PFSK-1 (cell line): ENCODE results near the gene VPS29. TPM values are rescaled to one million over a fixed set of nuclear protein-coding genes. Genes with fewer than 3 reads are reported as not detected.

Experiments used
- FOXP2 ChIP-seq: optimal IDR thresholded peaks from 2 replicates; pipeline ENCODE3; 2011; ENCODE audit warnings: borderline replicate concordance, control low read depth, inconsistent platforms; ENCODE audit not compliant: insufficient read depth; ENCODE audit errors: extremely low read length, extremely low read depth
- POLR2AphosphoS5 ChIP-seq: IDR thresholded peaks from 2 replicates; pipeline ENCODE4 v1.6.1; 2012; ENCODE audit warnings: low read depth, mild to moderate bottlenecking, control low read depth, low read length, moderate library complexity
- SIN3A ChIP-seq: IDR thresholded peaks from 2 replicates; pipeline ENCODE4 v1.6.1; 2012; ENCODE audit warnings: mild to moderate bottlenecking, low read length, moderate library complexity, borderline replicate concordance; ENCODE audit not compliant: insufficient read depth
- TAF1 ChIP-seq: IDR thresholded peaks from 2 replicates; pipeline ENCODE4 v1.6.1; 2012; ENCODE audit warnings: low read length, control low read depth, borderline replicate concordance; ENCODE audit not compliant: insufficient read depth
- polyA plus RNA-seq: library from polyadenylated mRNA; unstranded; fragments of >200 nt; gene quantifications from one replicate; pipeline ENCODE4 v1.2.1, GENCODE V29; 2012; ENCODE audit warnings: low read depth, missing spikeins; ENCODE audit not compliant: insufficient read length
- TF ChIP-seq, protein P1 (sequence below), 2 experiments: IDR thresholded peaks; 2 replicates each; pipeline versions ENCODE4 v1.6.1 to v1.8.0; 2011 to 2012; ENCODE audit warnings: low read depth in 2 of 2, low read length in 2 of 2, control low read depth in 1 of 2, inconsistent platforms in 1 of 2, mild to moderate bottlenecking in 1 of 2, moderate library complexity in 1 of 2; ENCODE audit not compliant: insufficient read depth in 1 of 2

Gene VPS29
- 108 TPM for polyA plus RNA-seq

DNA sequence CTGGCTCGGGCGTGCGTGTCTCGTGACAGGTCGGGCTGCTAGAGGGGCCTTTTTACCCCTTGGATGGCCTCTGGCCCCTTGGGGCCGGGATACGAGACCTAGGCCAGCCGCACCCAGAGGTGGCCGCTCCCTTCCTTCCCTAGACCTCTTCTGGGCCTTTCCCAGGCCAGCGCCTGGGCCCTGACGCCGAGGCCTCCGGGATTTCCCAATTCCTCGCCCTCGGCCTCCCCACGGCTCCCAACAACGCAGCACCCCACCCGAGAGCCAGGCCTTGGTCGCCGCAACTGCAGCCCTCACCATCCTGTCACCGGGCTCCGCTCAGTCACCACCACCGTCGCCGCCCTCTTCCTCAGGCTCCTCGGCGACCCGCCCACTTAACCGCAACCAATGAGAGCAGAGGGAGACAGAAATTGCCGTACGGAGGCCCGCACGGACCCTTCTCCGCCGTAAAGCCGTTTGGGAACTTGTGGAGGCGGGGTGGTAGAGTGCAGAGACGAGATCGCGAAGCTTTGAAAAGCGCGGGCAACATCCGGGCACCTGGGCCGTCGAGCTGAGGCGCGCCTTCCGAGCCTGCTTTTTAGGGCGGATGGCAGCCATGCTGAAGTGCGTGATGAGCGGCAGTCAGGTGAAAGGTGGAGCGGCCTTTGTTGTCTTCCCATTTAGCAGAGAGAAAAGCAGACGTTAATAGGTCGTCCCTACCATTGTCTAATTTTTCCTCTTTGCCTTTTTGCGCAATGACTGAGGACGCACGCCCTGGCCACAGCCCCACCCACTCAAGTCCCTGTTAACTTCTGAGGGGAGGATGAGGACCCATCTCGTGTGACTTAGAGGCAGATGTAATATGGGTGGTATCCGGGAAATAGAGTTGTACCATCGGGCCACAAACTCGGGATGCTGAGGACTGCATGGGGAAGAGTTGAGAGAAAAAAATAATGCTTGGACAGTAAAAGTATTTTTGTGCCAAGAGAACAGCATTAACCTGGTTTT lies at the start of gene VPS29, which contains the start of gene RAD9B:
VPS29 (minus strand) TSS at position 360 of the 987 bp plus-strand sequence; CDS start at position 300, 60 bp downstream.
RAD9B (plus strand) TSS at position 580 of the 987 bp plus-strand sequence; CDS start at position 587, 7 bp downstream.
- TF ChIP-seq POLR2AphosphoS5 (peak; percentile 78), SIN3A (no peak), FOXP2 (peak; percentile 38), TAF1 (peak; percentile 76; the same call in 1 of the 2 replicates)
- TF ChIP-seq, protein P1, sequence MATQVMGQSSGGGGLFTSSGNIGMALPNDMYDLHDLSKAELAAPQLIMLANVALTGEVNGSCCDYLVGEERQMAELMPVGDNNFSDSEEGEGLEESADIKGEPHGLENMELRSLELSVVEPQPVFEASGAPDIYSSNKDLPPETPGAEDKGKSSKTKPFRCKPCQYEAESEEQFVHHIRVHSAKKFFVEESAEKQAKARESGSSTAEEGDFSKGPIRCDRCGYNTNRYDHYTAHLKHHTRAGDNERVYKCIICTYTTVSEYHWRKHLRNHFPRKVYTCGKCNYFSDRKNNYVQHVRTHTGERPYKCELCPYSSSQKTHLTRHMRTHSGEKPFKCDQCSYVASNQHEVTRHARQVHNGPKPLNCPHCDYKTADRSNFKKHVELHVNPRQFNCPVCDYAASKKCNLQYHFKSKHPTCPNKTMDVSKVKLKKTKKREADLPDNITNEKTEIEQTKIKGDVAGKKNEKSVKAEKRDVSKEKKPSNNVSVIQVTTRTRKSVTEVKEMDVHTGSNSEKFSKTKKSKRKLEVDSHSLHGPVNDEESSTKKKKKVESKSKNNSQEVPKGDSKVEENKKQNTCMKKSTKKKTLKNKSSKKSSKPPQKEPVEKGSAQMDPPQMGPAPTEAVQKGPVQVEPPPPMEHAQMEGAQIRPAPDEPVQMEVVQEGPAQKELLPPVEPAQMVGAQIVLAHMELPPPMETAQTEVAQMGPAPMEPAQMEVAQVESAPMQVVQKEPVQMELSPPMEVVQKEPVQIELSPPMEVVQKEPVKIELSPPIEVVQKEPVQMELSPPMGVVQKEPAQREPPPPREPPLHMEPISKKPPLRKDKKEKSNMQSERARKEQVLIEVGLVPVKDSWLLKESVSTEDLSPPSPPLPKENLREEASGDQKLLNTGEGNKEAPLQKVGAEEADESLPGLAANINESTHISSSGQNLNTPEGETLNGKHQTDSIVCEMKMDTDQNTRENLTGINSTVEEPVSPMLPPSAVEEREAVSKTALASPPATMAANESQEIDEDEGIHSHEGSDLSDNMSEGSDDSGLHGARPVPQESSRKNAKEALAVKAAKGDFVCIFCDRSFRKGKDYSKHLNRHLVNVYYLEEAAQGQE (IDR thresholded peaks at IDR 0.05; ENCODE audit: insufficient read depth in 1 of 2, low read depth in 2 of 2, low read length in 2 of 2) = no peak

DNA sequence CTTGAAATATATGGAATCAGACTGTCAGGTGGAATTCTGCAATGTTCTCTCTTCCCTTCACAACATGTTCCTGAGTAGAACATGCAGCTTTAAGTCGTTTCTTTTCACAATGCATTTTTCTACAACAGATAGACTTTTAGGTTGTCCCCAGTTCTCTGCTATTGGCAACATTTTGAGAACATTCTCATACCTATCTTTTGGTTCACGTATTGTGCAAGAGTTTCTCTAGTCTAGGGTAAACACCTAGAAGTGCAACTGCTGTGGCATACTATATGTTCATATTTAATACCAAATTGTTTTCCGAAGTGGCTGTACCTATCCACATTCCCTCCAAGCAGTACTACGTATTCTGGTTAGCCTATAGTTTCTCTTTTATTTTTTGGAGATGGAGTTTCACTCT lies 49.1 kb upstream of the VPS29 start:
- TF ChIP-seq TAF1 (no peak), SIN3A (no peak), FOXP2 (no peak), POLR2AphosphoS5 (no peak)

DNA sequence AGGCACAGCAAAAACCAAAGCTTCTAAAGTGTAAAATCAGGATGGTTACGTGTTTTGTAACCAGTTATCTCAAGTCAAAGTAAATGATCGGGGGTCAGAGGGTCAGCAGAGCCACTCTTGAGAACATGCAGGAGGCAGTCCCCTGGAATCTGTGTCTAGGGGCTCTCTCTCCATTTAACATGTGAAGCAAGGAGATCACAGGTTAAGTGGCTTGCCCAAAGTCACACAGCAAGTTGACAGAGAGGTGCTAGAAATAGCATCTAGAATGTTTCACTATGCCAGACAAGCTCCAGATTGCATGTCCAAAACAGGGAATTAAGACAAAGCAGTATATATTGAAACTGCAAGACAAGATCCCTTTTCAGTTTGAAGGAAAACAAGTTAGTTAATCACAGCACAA lies 47.8 kb upstream of the VPS29 start:
- TF ChIP-seq, protein P1 (IDR thresholded peaks at IDR 0.05; ENCODE audit: insufficient read depth in 1 of 2, low read depth in 2 of 2, low read length in 2 of 2) = no peak
- TF ChIP-seq TAF1 = no peak
- TF ChIP-seq FOXP2 = no peak
- no peak for TF ChIP-seq POLR2AphosphoS5
- TF ChIP-seq SIN3A = no peak

DNA sequence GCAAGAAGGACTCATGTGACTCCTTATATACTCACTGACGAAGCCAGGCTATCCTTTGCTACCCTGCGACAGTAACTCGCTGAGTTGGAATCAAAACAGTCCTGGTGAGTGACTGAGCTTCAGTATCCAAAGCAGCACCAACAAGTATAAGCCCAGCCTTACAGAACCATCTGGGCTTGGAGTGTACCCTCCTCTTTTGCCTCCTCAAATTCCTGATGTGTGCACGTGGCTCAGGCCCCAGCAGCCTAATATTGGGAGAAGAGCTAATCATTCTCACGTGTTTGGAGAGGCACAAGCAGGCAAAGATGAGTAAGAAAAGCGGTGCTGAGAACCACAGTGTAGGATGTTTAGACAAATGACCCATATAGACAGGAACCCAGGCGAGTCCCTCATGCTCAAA lies 46.8 kb upstream of the VPS29 start:
- TF ChIP-seq, protein P1 (IDR thresholded peaks at IDR 0.05; ENCODE audit: insufficient read depth in 1 of 2, low read depth in 2 of 2, low read length in 2 of 2) = no peak
- TF ChIP-seq TAF1 (no peak), POLR2AphosphoS5 (no peak), FOXP2 (no peak), SIN3A (no peak)

DNA sequence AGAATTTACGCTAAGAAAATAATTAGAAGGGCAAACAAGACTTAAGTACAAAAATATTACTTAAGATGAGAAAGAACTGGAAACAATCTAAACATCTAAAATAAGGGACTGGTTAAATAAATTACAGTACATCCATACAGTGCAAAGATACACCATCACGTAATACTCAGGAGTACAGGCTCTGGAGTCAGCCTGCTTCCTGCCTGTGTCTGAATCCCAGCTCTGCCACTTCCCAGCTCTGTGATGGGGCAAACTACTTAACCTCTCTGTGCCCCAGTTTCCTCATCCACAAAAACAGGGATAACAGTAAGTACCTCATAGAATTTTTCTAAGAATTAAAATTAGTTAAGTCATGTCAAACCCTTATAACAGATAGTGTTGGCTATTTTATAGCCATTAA lies 45.2 kb upstream of the VPS29 start:
- TF ChIP-seq FOXP2 = no peak
- TF ChIP-seq, protein P1 (IDR thresholded peaks at IDR 0.05; ENCODE audit: insufficient read depth in 1 of 2, low read depth in 2 of 2, low read length in 2 of 2) = no peak
